HG03095 (cell line): Measurements from ENCODE around the gene ERO1B.
"Not testable (repeated sequence)": the region's sequence is repeated elsewhere in the genome, so short reads cannot be mapped to it uniquely, and the experiment has no call there.

Experiments
- ATAC-seq: cut with Tn5 transposase; IDR thresholded peaks from one replicate; pipeline ENCODE4 v1.9.1; 2021; ENCODE audit warnings: moderate library complexity; ENCODE audit not compliant: unreplicated experiment

The ERO1B gene

GRCh38 chr1:236193184-236193583, 88.6 kb downstream of the ERO1B start:
- ATAC-seq = no peak

GRCh38 chr1:236188084-236188483, 93.7 kb downstream of the ERO1B start:
- not testable (repeated sequence) for ATAC-seq

- not testable (repeated sequence) for ATAC-seq
These were observed 95.3 kb downstream of the ERO1B start for GRCh38 chr1:236186471-236186870.

- no peak for ATAC-seq
These were observed 96.1 kb downstream of the ERO1B start for GRCh38 chr1:236185687-236186086.

GRCh38 chr1:236181059-236181458, 100.7 kb downstream of the ERO1B start:
- ATAC-seq = no peak

GRCh38 chr1:236179634-236180033, 102.1 kb downstream of the ERO1B start:
- no peak for ATAC-seq

- ATAC-seq = no peak
These were observed 105.1 kb downstream of the ERO1B start for GRCh38 chr1:236176337-236177336.

GRCh38 chr1:236175642-236176336, 106.0 kb downstream of the ERO1B start:
- ATAC-seq = no peak

GRCh38 chr1:236173174-236173767, 108.5 kb downstream of the ERO1B start:
- no peak for ATAC-seq

- ATAC-seq = no peak
These were observed 109.6 kb downstream of the ERO1B start for GRCh38 chr1:236172041-236172579.

GRCh38 chr1:236168716-236169429, 112.9 kb downstream of the ERO1B start:
- ATAC-seq = no peak

GRCh38 chr1:236167578-236167977, 114.2 kb downstream of the ERO1B start:
- no peak for ATAC-seq

- ATAC-seq = no peak
These were observed 114.6 kb downstream of the ERO1B start for GRCh38 chr1:236167154-236167553.

- no peak for ATAC-seq
These were observed 115.7 kb downstream of the ERO1B start for GRCh38 chr1:236166041-236166440.
